MM.1S (cell line): Measurements from ENCODE around the gene KCTD11.

ENCODE experiments used
- CTCF ChIP-seq: fragments of 300-600 bp; sonication (generic); IDR thresholded peaks from 2 replicates; pipeline ENCODE4 v1.5.1; 2016; ENCODE audit warnings: antibody characterized with exemption, low read length, mixed read lengths
- EZH2 ChIP-seq: fragments of 300-600 bp; sonication (generic); optimal IDR thresholded peaks from 2 replicates; pipeline ENCODE3; 2017; ENCODE audit warnings: low read depth, mild to moderate bottlenecking, antibody characterized with exemption, low read length, mixed read lengths
- EZH2phosphoT487 ChIP-seq: fragments of 300-600 bp; sonication (generic); IDR thresholded peaks from 2 replicates; pipeline ENCODE4 v1.6.1; 2018; ENCODE audit warnings: antibody characterized with exemption, low read length

GRCh38 chr17:7348478-7349242 is 3.3 kb upstream of the KCTD11 start:
- TF ChIP-seq CTCF (no peak), EZH2phosphoT487 (no peak), EZH2 (no peak)
